HG03108 (cell line): ENCODE results near the gene LRRC49.
"Not testable (repeated sequence)": the region's sequence is repeated elsewhere in the genome, so short reads cannot be mapped to it uniquely, and the experiment has no call there.

Experiments
- ATAC-seq: cut with Tn5 transposase; IDR thresholded peaks from one replicate; pipeline ENCODE4 v1.9.1; 2021; ENCODE audit warnings: moderate library complexity; ENCODE audit not compliant: unreplicated experiment

The LRRC49 gene

DNA sequence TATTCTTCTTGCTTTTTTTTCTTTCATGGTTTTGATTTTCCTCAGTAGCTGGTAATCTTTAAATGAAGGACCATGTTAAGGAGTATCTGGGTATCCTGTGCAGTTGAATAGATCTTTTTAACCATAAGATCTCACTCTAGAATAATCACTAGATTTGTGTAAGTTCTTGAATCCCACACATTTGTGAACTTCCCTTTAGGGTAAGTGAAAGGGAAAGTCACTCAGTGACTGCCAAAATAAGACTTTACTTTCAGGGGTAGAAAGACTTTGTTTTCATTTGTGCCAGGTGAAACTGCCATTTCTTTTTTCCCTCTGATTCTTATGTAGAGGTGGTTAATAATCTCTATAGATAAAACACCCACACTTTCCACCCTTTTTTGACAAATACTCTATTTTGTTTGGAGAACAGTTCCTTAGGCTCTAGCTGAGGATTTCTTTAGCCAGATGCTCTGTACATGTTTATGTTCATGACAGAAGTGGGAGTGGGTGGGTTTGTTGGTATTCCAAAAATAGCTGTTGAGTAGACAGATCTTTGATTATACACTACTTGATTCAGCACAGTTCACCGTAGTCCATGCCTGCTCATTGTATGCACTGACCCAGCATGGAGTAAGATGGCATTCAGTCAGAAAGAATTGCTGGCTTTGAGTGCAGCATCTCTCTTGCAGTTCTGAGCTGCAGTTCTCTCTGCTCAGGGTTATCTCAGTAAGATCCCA lies 28.5 kb downstream of the LRRC49 start:
- ATAC-seq, result no peak

DNA sequence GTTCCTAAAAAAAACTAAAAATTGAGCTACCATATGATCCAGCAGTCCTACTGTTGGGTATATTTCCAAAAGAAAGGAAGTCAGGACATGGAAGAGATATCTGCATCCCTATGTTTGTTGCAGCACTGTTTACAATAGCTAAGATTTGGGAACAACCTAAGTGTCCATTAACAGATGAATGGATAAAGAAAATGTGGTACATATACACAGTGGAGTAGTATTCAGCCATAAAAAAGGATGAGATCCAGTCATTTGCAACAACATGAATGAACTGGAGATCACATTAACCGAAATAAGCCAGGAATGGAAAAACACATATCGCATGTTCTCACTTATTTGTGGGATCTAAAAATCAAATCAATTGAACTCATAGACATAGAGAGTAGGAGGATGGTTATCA lies 29.5 kb downstream of the LRRC49 start:
- ATAC-seq, result no peak

DNA sequence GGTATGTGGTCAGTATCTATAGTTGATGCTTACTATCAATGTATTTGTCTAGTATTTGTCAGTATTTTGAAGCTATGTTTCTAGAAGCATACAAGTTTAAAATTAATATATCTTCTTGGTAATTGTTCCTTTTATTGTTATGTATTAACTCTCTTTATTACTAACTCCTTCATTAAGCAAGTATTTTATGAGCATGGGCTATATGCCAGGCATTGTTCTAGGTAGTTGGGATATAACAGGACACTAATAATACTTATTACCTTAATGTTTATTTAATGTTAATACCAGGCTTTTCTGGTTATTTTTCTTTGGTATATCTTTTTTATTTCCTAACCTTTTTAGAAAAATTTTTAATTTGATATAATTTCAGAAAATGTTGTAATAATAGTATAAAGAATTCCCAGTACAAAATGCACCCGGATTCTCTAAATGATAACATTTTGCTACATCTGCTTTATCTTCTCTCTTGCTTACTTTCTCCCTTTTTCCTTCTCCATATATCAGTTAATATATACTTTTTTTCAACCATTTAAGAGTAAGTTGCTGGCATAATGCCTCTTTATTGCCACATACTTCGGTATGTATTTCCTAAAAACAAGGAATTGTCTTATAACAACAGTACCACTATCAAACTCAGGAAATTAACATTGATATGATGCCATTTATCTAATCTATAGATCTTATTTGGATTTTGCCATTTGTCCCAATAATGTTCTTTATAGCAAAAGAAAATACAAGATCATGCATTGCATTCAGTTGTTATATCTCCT lies 30.9 kb downstream of the LRRC49 start:
- no peak for ATAC-seq

DNA sequence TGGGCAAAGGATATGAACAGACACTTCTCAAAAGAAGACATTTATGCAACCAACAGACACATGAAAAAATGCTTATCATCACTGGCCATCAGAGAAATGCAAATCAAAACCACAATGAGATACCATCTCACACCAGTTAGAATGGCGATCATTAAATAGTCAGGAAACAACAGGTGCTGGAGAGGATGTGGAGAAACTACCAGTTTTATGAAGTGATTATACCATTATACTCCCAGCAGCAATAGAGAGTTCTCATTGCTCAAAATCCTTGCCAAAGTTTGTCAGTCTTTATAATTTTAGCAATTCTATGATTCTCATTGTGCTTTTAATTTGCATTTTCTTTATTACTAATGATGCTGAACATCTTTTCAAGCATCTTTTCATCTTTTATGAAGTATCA lies 34.3 kb downstream of the LRRC49 start:
- not testable (repeated sequence) for ATAC-seq

DNA sequence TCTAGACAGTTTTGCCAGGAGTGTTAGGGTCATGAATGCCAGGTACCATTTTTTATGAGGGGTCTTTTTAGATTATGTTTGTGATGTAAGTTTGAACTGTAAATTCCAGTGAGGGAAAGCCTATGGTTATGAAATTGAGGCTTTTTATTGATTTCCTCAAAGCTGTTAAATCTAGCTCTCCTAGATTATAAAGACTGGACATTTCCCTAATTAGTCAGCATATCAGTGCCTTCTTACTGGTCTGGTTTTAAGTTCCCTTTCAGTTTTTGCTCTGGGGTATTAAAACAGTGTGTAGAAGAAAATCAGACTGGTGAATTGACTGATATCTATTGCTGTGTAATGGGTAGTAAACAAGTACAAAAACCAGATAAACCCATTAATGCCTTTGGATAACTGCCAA lies 39.2 kb downstream of the LRRC49 start:
- no peak for ATAC-seq

DNA sequence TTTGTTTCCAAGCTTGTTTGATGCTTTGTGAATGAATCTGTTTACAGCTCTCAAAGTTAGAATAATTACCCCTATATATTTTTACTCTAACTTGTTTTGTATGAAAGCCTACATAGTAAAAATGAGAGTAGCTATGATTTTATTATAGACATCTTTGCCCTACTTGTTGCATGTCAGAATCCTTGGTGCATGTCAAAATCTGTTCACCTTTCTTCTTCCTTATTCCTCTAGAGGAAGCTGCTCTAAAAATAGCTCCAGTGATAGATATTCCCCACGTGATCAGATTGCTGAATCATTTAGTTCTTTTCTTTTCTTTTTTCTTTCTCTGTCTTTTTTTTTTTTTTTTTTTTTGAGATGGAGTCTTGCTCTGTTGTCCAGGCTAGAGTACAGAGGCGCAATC lies 39.8 kb downstream of the LRRC49 start:
- ATAC-seq, result no peak

DNA sequence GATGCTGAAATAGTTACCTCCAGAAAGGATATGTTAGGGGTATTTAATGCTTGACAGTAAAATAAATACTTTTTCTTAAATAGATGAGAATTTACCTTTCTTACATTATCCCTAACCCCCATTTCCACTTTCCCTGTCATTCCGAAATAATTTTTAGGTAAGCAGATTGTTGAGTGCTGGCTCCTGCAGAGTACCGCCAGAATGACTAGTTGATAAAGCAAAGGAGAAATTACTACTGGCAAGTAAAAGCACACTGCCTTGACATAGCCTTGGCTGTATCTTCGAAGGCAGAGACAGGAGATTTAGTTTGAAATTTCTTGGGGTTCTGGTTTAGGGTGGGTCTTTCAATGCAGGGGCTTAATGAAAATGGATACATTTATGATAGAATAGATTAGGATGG lies 40.8 kb downstream of the LRRC49 start:
- no peak for ATAC-seq

DNA sequence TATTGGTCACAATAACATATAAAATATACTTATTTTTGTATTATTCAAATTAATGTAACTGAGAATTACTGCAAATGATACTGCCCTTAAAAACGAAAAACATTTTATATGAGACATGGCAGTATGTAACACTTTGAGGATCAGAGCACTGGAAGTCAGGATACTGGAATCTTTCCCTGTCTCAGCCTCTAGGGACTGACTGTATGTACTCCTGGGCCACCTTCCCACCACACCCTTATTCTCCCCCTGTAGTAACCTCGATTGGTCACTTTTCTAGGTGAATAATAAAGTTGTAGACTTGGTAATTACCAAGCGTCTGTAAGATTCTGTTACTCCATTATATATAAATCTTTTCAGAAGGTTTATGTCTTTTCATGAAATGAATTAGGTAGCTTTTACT lies 43.0 kb downstream of the LRRC49 start:
- ATAC-seq, result no peak

DNA sequence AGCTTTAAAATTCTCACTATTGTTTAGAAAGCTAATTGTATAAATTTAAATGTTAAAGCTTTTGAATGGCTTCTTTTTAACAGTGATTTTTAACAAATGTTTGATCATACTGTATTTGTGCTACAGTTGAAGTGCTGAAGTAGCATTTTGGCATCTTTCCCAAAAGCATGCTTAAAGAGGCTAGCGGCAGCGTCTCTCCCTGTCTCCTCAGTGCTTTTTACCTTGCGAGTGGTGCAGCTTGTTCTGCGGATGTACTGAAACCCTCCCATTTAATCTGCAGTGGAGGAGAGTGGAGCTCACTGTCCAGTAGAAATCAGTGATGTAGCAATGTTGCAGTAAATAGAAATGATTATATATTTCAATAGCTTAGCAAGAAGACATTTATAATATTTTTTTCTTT lies 43.7 kb downstream of the LRRC49 start:
- no peak for ATAC-seq

DNA sequence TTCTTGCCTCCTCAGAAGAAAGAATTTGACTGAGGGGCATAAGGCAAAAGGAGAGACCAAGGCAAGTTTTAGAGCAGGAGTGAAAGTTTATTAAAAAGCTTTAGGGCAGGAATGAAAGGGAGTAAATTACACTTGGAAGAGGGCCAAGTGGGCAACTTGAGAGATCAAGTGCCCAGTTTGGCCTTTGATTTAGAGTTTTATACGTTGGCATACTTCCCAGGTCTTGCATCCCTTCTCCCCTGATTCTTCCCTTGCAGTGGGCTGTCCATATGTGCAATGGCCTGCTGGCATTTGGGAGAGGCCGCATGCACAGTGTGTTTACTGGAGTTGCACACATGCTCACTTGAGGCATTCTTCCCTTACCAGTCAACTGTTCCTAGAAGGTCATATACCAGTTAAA lies 50.7 kb downstream of the LRRC49 start:
- ATAC-seq, result not testable (repeated sequence)

DNA sequence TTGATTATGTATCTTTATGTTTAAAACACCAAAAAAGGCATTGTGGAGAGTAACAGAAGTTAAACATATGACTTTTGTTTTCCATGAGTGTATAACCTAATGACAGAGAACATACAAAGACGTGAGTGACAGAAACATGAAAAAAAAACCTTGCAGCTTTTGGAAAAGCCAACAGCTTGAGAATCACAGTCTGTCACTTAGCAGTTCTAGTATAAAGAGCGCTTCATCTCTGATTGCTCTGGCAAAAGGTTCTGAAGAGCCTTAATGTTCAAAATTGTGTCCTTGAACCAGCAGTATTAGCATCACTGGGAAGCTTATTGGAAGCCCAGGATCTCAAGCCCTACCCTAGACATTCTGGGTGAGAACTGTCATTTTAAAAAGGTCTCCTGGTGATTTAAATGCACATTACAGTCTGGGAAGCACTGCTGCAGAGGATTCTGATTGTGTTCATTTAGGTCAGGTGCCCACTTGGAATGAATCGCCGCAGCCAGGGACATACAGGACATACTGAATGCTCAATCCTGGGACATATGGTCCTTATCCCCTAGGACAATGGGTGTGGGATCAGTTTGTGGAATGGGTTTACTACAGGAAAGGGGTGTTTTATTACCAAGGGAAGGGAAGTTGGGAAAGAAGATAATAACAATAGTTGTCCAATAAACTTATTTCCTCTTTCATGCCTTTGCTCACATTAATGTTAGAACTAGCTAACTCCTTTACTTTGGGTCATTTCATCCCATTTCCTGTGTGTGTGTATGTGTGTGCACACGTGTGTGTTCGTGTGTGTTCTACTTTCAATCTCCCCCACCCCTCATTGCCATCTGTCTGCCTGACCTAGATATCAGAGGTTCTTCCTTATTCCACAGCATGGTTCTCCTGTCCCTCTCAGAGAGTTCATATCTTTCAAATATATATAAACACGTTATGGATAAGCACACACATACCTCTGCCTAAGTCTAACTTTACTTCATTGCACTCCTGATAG lies 55.0 kb downstream of the LRRC49 start:
- no peak for ATAC-seq

DNA sequence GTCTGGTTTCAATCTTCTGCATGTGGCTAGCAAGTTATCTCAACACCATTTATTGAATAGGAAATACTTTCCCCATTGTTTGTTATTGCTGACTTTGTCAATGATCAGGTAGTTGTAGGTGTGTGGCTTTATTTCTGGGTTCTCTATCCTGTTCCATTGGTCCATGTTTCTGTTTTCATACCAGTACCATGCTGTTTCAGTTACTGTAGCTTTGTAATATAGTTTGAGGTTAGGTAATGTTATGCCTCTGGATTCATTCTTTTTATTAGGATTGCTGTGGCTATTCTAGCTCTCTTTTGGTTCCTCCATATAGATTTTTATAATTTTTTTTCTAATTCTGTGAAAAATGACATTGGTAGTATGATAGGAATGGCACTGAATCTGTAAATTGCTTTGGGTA lies 58.3 kb downstream of the LRRC49 start:
- ATAC-seq, result no peak

DNA sequence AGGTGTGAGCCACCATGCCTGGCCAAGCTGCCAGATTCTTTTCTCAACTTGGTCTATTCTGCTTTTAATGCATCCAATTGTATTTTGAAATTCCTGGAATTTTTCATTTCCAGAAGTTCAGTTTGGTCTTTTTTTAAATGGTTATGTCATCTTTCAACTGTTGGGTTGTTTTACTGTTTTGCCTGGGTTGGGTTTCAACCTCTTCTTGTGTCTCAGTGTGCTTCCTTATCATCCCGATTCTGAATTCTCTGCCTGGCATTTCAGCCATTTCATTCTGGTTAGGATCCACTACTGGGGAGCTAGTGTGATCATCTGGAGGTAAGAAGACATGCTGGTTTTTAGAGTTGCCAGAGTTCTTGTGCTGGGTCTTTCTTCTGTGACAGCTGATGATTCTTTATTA lies 61.5 kb downstream of the LRRC49 start:
- no peak for ATAC-seq

DNA sequence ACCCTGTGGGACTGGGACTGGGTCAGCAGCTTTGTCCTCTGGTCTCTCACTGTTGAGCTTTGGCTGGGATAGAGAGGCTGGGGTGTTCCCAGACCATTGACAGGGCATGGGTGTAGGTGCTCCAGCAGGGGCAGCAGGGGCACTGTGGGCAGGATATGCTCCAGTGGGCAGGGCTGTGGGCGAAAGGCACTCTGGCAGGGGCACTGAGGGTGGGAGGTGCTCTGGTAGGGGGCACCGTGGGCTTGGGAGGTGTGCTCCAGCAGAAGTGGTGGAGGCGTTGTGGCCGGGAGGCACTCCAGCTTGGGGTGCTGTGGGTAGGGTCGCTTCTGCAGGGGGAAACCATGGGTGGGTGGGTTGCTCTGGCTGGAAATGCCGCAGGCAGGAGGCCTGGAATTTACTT lies 62.1 kb downstream of the LRRC49 start:
- ATAC-seq, result no peak

DNA sequence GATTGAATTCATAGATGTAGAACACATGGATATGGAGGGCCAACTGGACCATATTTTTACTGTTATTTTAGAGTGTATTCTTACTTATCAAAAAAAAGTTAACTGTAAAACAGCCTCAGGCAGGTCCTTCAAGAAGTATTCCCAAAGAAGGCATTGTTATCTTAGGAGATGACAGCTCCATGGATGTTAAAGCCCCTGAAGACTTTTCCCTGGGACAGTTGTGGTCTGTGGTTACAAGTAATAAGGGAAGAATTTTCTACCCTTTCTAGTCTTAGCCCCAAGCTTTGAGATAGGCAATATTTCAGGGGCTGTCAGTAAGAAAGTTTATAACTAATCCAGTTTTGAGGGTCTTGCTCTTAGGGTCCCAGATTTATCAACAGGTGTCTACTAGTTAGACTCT lies 62.5 kb downstream of the LRRC49 start:
- no peak for ATAC-seq

DNA sequence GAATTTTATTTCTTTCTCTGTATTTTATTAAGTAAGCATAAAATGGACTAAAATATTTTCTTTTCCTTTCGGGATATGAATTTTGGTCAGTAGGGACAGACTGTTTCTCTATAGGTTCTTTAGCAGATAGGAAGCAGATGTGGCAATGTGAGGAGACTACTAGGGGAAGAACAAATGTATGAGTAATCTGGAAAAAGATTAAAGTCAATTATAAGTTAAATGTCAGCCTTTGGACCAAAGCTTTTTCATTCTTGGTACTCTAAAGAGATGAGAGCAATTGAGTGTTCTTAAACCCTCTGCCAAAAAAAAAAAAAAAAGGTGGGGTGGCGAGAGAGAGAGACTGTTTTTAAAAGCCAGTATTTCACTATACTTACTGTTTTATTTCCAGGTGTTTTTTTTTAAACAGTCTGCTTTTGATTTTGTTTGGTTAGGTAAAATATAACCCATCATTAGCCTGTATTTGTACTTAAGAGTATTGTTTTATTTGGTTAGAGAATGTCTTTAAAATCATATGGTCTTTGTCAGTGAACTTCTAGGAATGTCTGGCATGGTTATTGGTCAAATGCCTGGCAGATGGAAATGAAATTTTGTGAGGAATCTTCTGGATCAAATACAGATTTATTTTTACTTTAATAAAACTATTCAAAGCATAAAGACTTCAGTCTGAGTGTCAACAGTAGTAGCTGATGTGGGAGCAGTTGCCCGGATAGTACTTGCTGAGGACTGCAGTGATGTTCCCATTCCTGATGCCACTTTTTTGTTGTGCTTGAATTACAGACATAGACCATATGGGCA lies 63.8 kb downstream of the LRRC49 start:
- no peak for ATAC-seq

DNA sequence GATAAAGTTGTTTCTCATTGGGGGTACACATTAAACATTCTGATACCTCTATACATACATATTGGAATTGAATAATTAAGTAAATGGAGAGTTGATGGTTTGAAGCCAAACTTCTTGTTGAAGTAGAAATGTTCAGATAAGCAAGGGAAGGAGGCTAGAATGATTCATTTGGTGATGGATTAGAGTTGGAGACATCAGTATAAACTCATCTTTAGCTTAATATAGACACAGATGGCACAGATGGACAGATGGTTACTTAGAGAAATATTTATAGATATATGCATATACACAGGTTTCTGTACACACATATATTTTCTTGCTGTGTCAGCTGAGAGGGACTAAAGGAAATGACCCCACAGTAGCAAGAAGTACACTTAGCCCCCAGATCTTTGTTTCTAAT lies 69.5 kb downstream of the LRRC49 start:
- ATAC-seq, result no peak

DNA sequence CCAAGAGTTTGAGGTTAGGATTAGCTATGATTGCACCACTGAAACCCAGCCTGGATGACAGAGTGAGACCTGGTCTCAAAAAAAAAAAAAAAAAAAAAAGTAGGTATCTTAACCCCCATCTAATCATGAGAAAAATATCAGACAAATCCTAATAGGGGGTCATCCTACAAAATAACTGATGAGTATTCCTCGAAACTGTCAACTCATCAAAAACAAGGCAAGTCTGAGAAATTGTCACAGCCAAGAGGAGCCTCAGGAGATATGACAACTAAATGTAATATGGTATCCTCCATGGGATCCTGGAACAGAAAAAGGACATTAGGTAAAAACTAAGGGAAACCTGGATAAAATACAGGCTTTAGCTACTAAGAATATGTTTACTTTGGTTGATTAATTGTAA lies 70.6 kb downstream of the LRRC49 start:
- no peak for ATAC-seq

DNA sequence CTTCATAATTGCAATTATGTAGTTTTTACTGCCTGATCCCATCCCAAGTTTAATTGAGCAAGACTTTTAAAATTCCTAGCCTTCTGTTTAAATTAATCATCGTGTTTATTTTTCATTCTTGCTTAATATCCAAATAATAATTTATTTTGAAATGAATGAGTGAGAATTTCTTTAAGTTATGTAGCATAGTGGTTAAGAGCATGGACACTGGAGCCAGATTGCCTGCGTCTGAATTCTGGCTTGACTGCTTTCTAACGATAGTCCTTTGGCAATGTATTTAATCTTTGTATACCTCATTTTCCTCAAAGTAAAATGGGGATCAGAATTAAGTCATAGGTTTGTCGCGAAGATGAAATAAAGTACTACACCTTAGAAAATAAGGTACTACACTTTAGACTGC lies 71.4 kb downstream of the LRRC49 start:
- ATAC-seq, result no peak

DNA sequence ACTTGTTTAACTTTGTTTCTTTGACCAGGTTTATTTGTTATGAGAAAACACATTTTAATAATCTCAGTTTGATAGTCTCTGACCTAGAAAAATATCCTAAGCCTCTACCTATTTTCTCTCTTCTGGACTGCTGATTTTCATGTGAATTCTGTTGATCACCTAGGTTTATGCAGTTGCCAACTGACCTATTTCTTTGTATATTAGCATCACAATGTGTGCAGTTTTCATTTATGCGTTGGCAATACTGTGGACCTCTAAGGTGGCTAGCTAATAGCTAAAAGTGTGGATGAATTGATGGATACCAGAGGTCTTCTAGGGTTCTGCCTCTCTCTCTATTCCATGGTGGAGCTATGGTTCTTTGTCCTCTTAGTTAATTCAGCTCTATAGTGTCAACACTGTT lies 72.1 kb downstream of the LRRC49 start:
- ATAC-seq, result no peak

DNA sequence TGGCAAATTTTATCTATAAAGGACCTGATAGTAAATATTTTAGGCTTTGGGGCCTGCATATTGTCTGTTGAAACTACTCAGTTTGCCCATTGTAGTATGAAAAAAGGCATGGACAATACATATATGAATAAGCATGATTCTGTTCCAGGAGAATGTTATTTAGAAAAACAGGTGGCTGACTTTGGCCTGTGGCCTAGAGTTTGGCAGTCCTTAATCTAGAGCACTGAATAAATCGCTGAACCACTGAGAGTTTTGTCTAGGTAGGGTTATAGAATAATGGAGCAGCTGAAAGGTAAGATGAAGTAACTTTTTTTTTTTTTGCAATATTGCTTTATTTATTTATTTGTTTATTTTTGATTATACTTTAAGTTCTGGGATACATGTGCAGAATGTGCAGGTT lies 75.0 kb downstream of the LRRC49 start:
- no peak for ATAC-seq
